ENCODE results near the gene PCK1. TPM values are rescaled to one million over a fixed set of nuclear protein-coding genes. Genes with fewer than 3 reads are reported as not detected.

The PCK1 gene
- total RNA-seq, 2 experiments from 2014 or later: not detected

- CTCF ChIA-PET: interaction anchor here (1.0 to 3.9 kb wide), 3 partner anchors 13 to 584 kb away, joined by 3 to 16 read pairs (median 4); partner anchors contain the start of gene ZBP1
- no peaks in the 10 kb centered on the region for H3K9me3 Mint-ChIP-seq
- POLR2A ChIA-PET: no interaction called here
- H3K27me3 Mint-ChIP-seq: peaks cover 15% of the 10 kb centered on the region
- no peak overlapping the region for H3K4me3 Mint-ChIP-seq
- H3K36me3 Mint-ChIP-seq (ENCODE audit: low read depth): no peaks in the 10 kb centered on the region
- peaks cover 21% of the 10 kb centered on the region for H3K4me1 Mint-ChIP-seq
- no peak for DNase-seq
- no peak overlapping the region for H3K27ac Mint-ChIP-seq
Observed at GRCh38 chr20:57596358-57596757, 35.4 kb downstream of the PCK1 start.

GRCh38 chr20:57596998-57597939, 36.4 kb downstream of the PCK1 start:
- Mint-ChIP-seq H3K4me3 (no peak overlapping the region), H3K36me3 (ENCODE audit: low read depth) (no peaks in the 10 kb centered on the region), H3K9me3 (no peaks in the 10 kb centered on the region), H3K27me3 (peaks cover 15% of the 10 kb centered on the region), H3K27ac (peak overlapping the region; percentile 1), H3K4me1 (peaks cover 21% of the 10 kb centered on the region)
- peak; percentile 69 for DNase-seq
- POLR2A ChIA-PET: no interaction called here
- CTCF ChIA-PET: interaction anchor here (0.8 to 3.9 kb wide), 3 partner anchors 22 to 63 kb away, joined by 3 to 16 read pairs (median 4); partner anchors contain the start of gene ZBP1

DNA sequence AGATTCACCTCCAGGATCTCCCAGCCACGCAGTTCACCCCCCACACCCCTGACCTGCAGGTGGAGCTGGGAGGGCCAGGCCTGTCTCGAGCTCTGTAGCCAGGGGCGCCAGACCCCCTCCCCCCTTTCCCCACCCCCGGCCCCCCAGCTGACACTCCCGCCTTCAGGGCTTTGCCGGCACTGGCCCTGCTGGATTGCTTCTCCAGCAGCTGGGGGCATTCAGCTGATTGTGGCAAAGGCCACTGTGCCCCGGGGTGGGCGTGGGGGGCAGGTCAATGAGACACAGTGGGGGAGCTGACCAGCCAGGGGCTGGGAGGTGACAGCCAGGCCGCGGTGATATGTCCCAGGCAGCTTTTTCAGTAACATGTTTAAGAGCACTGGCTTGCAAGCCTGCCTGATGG, 37.1 kb downstream of the PCK1 start:
- Mint-ChIP-seq H3K4me1 (peaks cover 21% of the 10 kb centered on the region), H3K9me3 (no peaks in the 10 kb centered on the region), H3K27me3 (peaks cover 15% of the 10 kb centered on the region), H3K27ac (no peak overlapping the region), H3K4me3 (no peak overlapping the region), H3K36me3 (ENCODE audit: low read depth) (no peaks in the 10 kb centered on the region)
- DNase-seq: no peak
- CTCF ChIA-PET: interaction anchor here (1.8 to 3.9 kb wide), 2 partner anchors 22 to 25 kb away, joined by 4 to 16 read pairs; partner anchors contain the start of gene ZBP1
- POLR2A ChIA-PET: no interaction called here

- POLR2A ChIA-PET: interaction anchor here (0.6 kb wide), 1 partner anchor 414 kb away, joined by 8 read pairs; no protein-coding TSS in a partner anchor
- H3K27ac Mint-ChIP-seq: no peak overlapping the region
- CTCF ChIA-PET: interaction anchor here (1.8 to 3.9 kb wide), 2 partner anchors 21 to 24 kb away, joined by 4 to 16 read pairs; partner anchors contain the start of gene ZBP1
- no peaks in the 10 kb centered on the region for H3K9me3 Mint-ChIP-seq
- no peak for DNase-seq
- no peak overlapping the region for H3K4me3 Mint-ChIP-seq
- peaks cover 12% of the 10 kb centered on the region for H3K27me3 Mint-ChIP-seq
- peaks cover 21% of the 10 kb centered on the region for H3K4me1 Mint-ChIP-seq
- no peaks in the 10 kb centered on the region for H3K36me3 Mint-ChIP-seq (ENCODE audit: low read depth)
Observed at GRCh38 chr20:57598491-57598890, 37.6 kb downstream of the PCK1 start.

DNA sequence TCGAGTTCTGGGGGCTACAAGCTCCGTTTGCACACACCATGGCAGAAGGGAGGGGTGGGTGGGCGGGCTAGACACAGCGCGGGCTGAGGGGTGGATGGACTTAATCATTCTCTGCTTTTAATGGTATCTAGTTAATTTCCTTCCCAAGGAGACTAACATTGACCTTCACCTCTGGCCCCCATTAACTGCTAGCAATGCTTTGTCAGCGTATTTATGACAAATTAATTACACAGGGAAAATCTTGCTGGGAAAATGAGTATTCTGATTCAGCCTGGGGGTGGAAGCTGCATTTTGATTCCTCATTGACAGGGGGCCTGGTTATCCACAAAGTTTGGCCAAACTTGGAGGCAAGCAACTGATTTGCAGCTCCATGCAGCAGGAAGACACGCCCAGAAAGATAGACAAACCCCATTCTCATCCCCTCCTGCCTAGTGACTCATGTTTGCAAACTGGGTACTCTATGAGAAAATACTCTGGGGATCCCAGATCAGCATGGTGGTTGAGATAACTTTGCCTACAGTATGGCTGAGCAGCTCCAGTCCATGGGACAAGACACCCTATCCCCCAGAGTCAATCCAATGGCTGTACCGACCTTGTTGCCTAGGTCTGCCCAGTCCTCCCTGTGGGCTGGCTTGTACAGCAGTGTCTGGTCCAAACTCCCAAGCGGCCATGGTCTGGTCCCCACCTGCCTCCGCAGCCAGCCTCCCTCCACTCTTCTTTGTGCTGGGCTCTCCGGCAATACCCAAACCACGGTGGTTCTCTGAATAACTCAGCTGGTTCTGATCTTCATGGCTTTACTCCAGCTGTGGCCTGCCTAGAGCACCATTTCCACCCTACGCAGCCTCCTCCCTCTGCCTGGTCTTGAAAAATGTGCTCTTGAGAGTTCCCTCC, 39.7 kb downstream of the PCK1 start:
- peaks cover 4% of the 10 kb centered on the region for H3K36me3 Mint-ChIP-seq (ENCODE audit: low read depth)
- H3K9me3 Mint-ChIP-seq: no peaks in the 10 kb centered on the region
- H3K27ac Mint-ChIP-seq: peak overlapping the region; percentile 25
- H3K4me3 Mint-ChIP-seq: no peak overlapping the region
- CTCF ChIA-PET: interaction anchor here (0.9 to 1.7 kb wide), 3 partner anchors 9 to 22 kb away, joined by 3 to 8 read pairs (median 4); no protein-coding TSS in a partner anchor
- peaks cover 10% of the 10 kb centered on the region for H3K27me3 Mint-ChIP-seq
- H3K4me1 Mint-ChIP-seq: peaks cover 30% of the 10 kb centered on the region
- no peak for DNase-seq
- POLR2A ChIA-PET: no interaction called here

DNA sequence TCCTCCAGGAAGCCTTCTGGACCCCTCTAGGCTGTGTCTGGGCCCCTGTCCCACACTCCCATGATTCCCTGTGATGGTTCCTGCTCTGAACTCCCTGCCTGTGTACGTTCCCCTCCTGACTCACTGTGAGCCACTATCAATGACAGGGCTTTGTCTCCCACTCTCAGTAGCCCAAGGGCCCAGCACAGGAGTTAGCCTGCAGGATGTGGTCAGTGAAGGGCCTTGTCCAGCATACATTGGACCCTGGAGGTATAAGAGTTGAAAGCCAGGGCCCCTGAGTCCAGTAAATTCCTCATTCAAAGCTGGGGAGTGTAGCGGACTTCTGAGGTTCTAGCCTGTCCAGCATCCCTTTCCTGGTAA, 40.3 kb downstream of the PCK1 start:
- Mint-ChIP-seq H3K9me3 (no peaks in the 10 kb centered on the region), H3K36me3 (ENCODE audit: low read depth) (peaks cover 6% of the 10 kb centered on the region), H3K4me3 (no peak overlapping the region), H3K27ac (peak overlapping the region; percentile 25), H3K27me3 (peaks cover 8% of the 10 kb centered on the region), H3K4me1 (peaks cover 34% of the 10 kb centered on the region)
- CTCF ChIA-PET: interaction anchor here (0.6 to 1.7 kb wide), 5 partner anchors 9 to 82 kb away, joined by 3 to 8 read pairs (median 3); partner anchors contain the start of gene ZBP1
- no peak for DNase-seq
- POLR2A ChIA-PET: no interaction called here

DNA sequence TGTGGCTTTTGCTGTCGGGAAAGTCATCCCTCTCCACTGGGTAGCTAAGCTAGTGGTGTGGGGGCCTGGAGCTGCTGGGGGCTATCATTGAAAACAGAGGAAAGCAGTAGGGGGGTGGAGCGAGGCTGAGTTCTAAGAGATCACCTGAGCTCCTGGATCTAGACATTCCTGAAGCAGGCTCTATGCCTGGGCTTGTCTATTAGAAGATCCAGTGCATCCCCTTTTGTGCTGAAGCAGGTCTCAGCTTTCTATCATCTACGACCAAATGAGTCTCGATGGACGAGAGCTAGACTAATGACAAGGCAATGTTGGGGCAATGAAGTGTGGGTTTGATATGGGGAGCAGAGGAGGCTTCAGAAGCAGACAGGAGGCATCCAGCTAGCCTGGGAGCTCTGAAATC, 40.8 kb downstream of the PCK1 start:
- H3K4me1 Mint-ChIP-seq: peaks cover 35% of the 10 kb centered on the region
- ChIA-PET POLR2A (no interaction called here), CTCF (interaction anchor here (0.6 to 1.7 kb wide), 4 partner anchors 9 to 81 kb away, joined by 3 to 8 read pairs (median 4); partner anchors contain the start of gene ZBP1)
- peaks cover 8% of the 10 kb centered on the region for H3K27me3 Mint-ChIP-seq
- H3K27ac Mint-ChIP-seq: no peak overlapping the region
- H3K9me3 Mint-ChIP-seq: no peaks in the 10 kb centered on the region
- DNase-seq: no peak
- H3K4me3 Mint-ChIP-seq: no peak overlapping the region
- peaks cover 6% of the 10 kb centered on the region for H3K36me3 Mint-ChIP-seq (ENCODE audit: low read depth)

GRCh38 chr20:57603120-57603519, 42.2 kb downstream of the PCK1 start:
- ChIA-PET POLR2A (no interaction called here), CTCF (interaction anchor here (0.6 kb wide), 1 partner anchor 87 kb away, joined by 3 read pairs; no protein-coding TSS in a partner anchor)
- Mint-ChIP-seq H3K27me3 (peaks cover 8% of the 10 kb centered on the region), H3K9me3 (no peaks in the 10 kb centered on the region), H3K27ac (no peak overlapping the region), H3K36me3 (ENCODE audit: low read depth) (peaks cover 15% of the 10 kb centered on the region), H3K4me3 (no peak overlapping the region), H3K4me1 (peaks cover 35% of the 10 kb centered on the region)
- DNase-seq: no peak

DNA sequence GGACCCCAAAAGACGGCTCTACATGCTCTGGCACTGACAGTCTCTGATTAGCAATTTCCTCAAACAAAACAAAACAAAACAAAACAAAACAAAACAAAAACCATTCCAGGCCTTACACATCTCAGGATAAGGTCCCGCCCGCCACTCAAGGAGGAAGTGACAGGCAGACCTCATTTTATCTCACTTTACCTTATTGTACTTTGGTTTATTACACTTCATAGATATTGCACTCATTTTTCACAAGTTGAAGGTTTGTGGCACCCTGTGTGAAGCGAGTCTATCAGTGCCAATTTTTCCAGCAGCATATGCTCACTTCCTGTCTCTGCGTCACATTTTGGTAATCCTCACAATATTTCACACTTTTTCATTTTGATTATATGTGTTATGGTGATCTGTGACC, 44.1 kb downstream of the PCK1 start:
- peaks cover 22% of the 10 kb centered on the region for H3K36me3 Mint-ChIP-seq (ENCODE audit: low read depth)
- no peak for DNase-seq
- H3K4me1 Mint-ChIP-seq: peaks cover 28% of the 10 kb centered on the region

GRCh38 chr20:57605878-57606277, 45.0 kb downstream of the PCK1 start:
- POLR2A ChIA-PET: interaction anchor here (0.8 kb wide), 1 partner anchor 13 kb away, joined by 3 read pairs; no protein-coding TSS in a partner anchor
- peaks cover 28% of the 10 kb centered on the region for H3K36me3 Mint-ChIP-seq (ENCODE audit: low read depth)
- no peak for DNase-seq
- H3K27ac Mint-ChIP-seq: no peak overlapping the region
- H3K4me1 Mint-ChIP-seq: peaks cover 20% of the 10 kb centered on the region
- peaks cover 2% of the 10 kb centered on the region for H3K27me3 Mint-ChIP-seq
- CTCF ChIA-PET: interaction anchor here (1.3 kb wide), 1 partner anchor 10 kb away, joined by 5 read pairs; no protein-coding TSS in a partner anchor
- no peaks in the 10 kb centered on the region for H3K9me3 Mint-ChIP-seq
- H3K4me3 Mint-ChIP-seq: no peak overlapping the region

More for the DNA sequence above, 44.1 kb downstream of the PCK1 start:
- no peak overlapping the region for H3K27ac Mint-ChIP-seq
- POLR2A ChIA-PET: interaction anchor here (0.8 kb wide), 1 partner anchor 14 kb away, joined by 3 read pairs; no protein-coding TSS in a partner anchor
- no peak overlapping the region for H3K4me3 Mint-ChIP-seq
- H3K27me3 Mint-ChIP-seq: peaks cover 2% of the 10 kb centered on the region
- no peaks in the 10 kb centered on the region for H3K9me3 Mint-ChIP-seq
- CTCF ChIA-PET: no interaction called here

GRCh38 chr20:57608516-57608915, 47.6 kb downstream of the PCK1 start:
- Mint-ChIP-seq H3K4me1 (peaks cover 16% of the 10 kb centered on the region), H3K36me3 (ENCODE audit: low read depth) (peaks cover 37% of the 10 kb centered on the region), H3K4me3 (no peak overlapping the region), H3K27ac (no peak overlapping the region), H3K27me3 (peaks cover 2% of the 10 kb centered on the region), H3K9me3 (no peaks in the 10 kb centered on the region)
- ChIA-PET POLR2A (no interaction called here), CTCF (no interaction called here)
- DNase-seq: no peak

- Mint-ChIP-seq H3K4me3 (no peak overlapping the region), H3K36me3 (ENCODE audit: low read depth) (peaks cover 40% of the 10 kb centered on the region), H3K27me3 (peaks cover 2% of the 10 kb centered on the region), H3K27ac (no peak overlapping the region), H3K4me1 (peaks cover 16% of the 10 kb centered on the region), H3K9me3 (no peaks in the 10 kb centered on the region)
- CTCF ChIA-PET: interaction anchor here (0.6 to 1.3 kb wide), 3 partner anchors 9 to 1082 kb away, joined by 3 to 4 read pairs (median 3); no protein-coding TSS in a partner anchor
- no peak for DNase-seq
- POLR2A ChIA-PET: no interaction called here
Observed at GRCh38 chr20:57609086-57609841, 48.4 kb downstream of the PCK1 start.
